GM12878 (cell line): ENCODE measurements around the gene HOXC13. TPM values are rescaled to one million over a fixed set of nuclear protein-coding genes. Genes with fewer than 3 reads are reported as not detected.

Experiments
- ATAC-seq: fragments of 200-7000 bp; cut with Tn5 transposase; 3 replicates; pipeline ENCODE4 v1.9.1; 2020; ENCODE audit warnings: mild to moderate bottlenecking, moderate library complexity
- BruUV-seq: library from RNA; stranded (reverse); fragments of 400-500 nt; replicated peaks from 2 replicates; lab custom pipeline; 2021; lab: Mats Ljungman, UMichigan
- CTCF ChIA-PET: fragments of 300-600 bp; sonication (Branson Sonifier 250); formaldehyde crosslinking; extraction: SDS; loops from one replicate; lab custom pipeline; 2021; ENCODE audit warnings: inconsistent platforms; lab: Yijun Ruan, JAX
- POLR2A ChIA-PET: fragments of 350-600 bp; formaldehyde crosslinking; extraction: SDS; loops from one replicate; lab custom pipeline; 2021; ENCODE audit warnings: inconsistent platforms; lab: Charles Lee
- RAD21 ChIA-PET: fragments of 300-600 bp; sonication (Branson Sonifier 250); formaldehyde crosslinking; loops from one replicate; lab custom pipeline; 2023; ENCODE audit warnings: antibody characterized with exemption; ENCODE audit not compliant: unreplicated experiment; lab: Charles Lee
- SMC1A ChIA-PET: fragments of 300-600 bp; sonication (Branson Sonifier 250); formaldehyde crosslinking; loops from one replicate; lab custom pipeline; 2023; ENCODE audit not compliant: unreplicated experiment, uncharacterized antibody; lab: Charles Lee
- DNase-seq: peaks from one replicate; pipeline ENCODE4 v3.0.0-alpha.2; 2011; ENCODE audit warnings: low read depth, low spot score
- FAIRE-seq: peaks from 3 replicates; lab custom pipeline; 2011; peaks lifted over from hg19 to GRCh38; lab: Jason Lieb, UNC
- H2AFZ ChIP-seq: 2 replicates; pipeline ENCODE4 v1.6.0; 2011; ENCODE audit warnings: low read depth, low read length, control low read depth; ENCODE audit not compliant: control insufficient read depth
- H3K27ac ChIP-seq: 2 replicates; pipeline ENCODE4 v1.5.1; 2011; ENCODE audit warnings: control low read depth; ENCODE audit not compliant: control insufficient read depth, insufficient read depth
- H3K27me3 ChIP-seq, 2 experiments: replicated peaks in 1 of 2; 2 replicates each; pipeline versions ENCODE4 v1.6.0 to v1.6.1; 2011; ENCODE audit warnings: low read length in 1 of 2; ENCODE audit not compliant: control insufficient read depth in 2 of 2, insufficient read depth in 2 of 2
- H3K36me3 ChIP-seq, 2 experiments: 2 replicates each; pipeline ENCODE4 v1.5.1; 2011; ENCODE audit warnings: low read length in 1 of 2; ENCODE audit not compliant: control insufficient read depth in 2 of 2, insufficient read depth in 2 of 2
- H3K4me1 ChIP-seq: 2 replicates; pipeline ENCODE4 v1.6.1; 2011; ENCODE audit warnings: mild to moderate bottlenecking, low read length, moderate library complexity, mixed read lengths; ENCODE audit not compliant: control insufficient read depth, insufficient read depth
- H3K4me2 ChIP-seq: 2 replicates; pipeline ENCODE4 v1.6.0; 2011; ENCODE audit warnings: control low read depth; ENCODE audit not compliant: control insufficient read depth, insufficient read depth
- H3K4me3 ChIP-seq: fragments of 200-600 bp; sonication (generic); 2 replicates; pipeline ENCODE4 v1.5.1; 2016
- H3K79me2 ChIP-seq: 2 replicates; pipeline ENCODE4 v1.6.0; 2011; ENCODE audit warnings: low read length; ENCODE audit not compliant: control insufficient read depth, insufficient read depth
- H3K9ac ChIP-seq: 2 replicates; pipeline ENCODE4 v1.8.0; 2011; ENCODE audit warnings: low read length, control low read depth, mixed read lengths; ENCODE audit not compliant: control insufficient read depth, insufficient read depth
- H3K9me3 ChIP-seq: replicated peaks from 3 replicates; pipeline ENCODE4 v1.5.1; 2011; ENCODE audit warnings: mild to moderate bottlenecking, low read length; ENCODE audit not compliant: control insufficient read depth, insufficient read depth
- H4K20me1 ChIP-seq: 2 replicates; pipeline ENCODE4 v1.6.0; 2011; ENCODE audit not compliant: control insufficient read depth, insufficient read depth
- ASH2L ChIP-seq: fragments of 300-600, 200-600 bp; sonication (generic); IDR thresholded peaks from 2 replicates; pipeline ENCODE4 v1.6.1; 2017; ENCODE audit warnings: low read depth, mild to moderate bottlenecking, borderline replicate concordance
- BMI1 ChIP-seq: fragments of 450-650 bp; IDR thresholded peaks from 2 replicates; pipeline ENCODE4 v1.6.1; 2016; ENCODE audit warnings: mild to moderate bottlenecking, moderate library complexity, borderline replicate concordance
- EED ChIP-seq: sonication (generic); IDR thresholded peaks from 2 replicates; pipeline ENCODE4 v1.6.1; 2016; ENCODE audit warnings: antibody characterized with exemption, low read depth
- ETV6 ChIP-seq, 2 experiments: fragments of 450-650 bp in 1 of 2; IDR thresholded peaks in 1 of 2; conservative IDR thresholded peaks in 1 of 2; 2 replicates each; pipeline ENCODE4 v1.6.1; 2014; ENCODE audit warnings: antibody characterized with exemption in 1 of 2, borderline replicate concordance in 1 of 2, low read depth in 1 of 2, mild to moderate bottlenecking in 1 of 2, moderate library complexity in 1 of 2
- EZH2 ChIP-seq: IDR thresholded peaks from 2 replicates; pipeline ENCODE4 v1.6.1; 2012; ENCODE audit warnings: low read depth, mild to moderate bottlenecking, control low read depth, inconsistent platforms, low read length, borderline replicate concordance; ENCODE audit not compliant: control insufficient read depth
- FOXM1 ChIP-seq: IDR thresholded peaks from 2 replicates; pipeline ENCODE4 v1.6.1; 2012; ENCODE audit warnings: low read depth, mild to moderate bottlenecking, inconsistent platforms, low read length, moderate library complexity
- IKZF1 ChIP-seq: fragments of 450-650 bp; conservative IDR thresholded peaks from 2 replicates; pipeline ENCODE4 v1.6.1; 2017; ENCODE audit warnings: antibody characterized with exemption, mild to moderate bottlenecking
- MEF2B ChIP-seq: fragments of 450-650 bp; IDR thresholded peaks from 2 replicates; pipeline ENCODE4 v1.6.1; 2018; ENCODE audit warnings: mild to moderate bottlenecking, moderate library complexity; ENCODE audit not compliant: partially characterized antibody, poor library complexity, severe bottlenecking
- NBN ChIP-seq: fragments of 450-650 bp; IDR thresholded peaks from 2 replicates; pipeline ENCODE4 v1.6.1; 2016
- NR2C2 ChIP-seq: IDR thresholded peaks from 2 replicates; pipeline ENCODE4 v1.6.1; 2011; ENCODE audit warnings: borderline replicate concordance, low read depth; ENCODE audit not compliant: control insufficient read depth, insufficient read length
- POU2F2 ChIP-seq: IDR thresholded peaks from 3 replicates; pipeline ENCODE4 v1.6.1; 2011; ENCODE audit warnings: low read depth, mild to moderate bottlenecking, low read length, borderline replicate concordance
- RAD21 ChIP-seq: IDR thresholded peaks from 2 replicates; pipeline ENCODE4 v1.6.1; 2011; ENCODE audit warnings: mild to moderate bottlenecking, low read depth, low read length, moderate library complexity; ENCODE audit not compliant: insufficient read depth
- RUNX3 ChIP-seq: IDR thresholded peaks from 2 replicates; pipeline ENCODE4 v1.6.1; 2012; ENCODE audit warnings: low read length, inconsistent platforms
- SIX5 ChIP-seq: IDR thresholded peaks from 2 replicates; pipeline ENCODE4 v1.6.1; 2011; ENCODE audit warnings: mild to moderate bottlenecking, low read depth, low read length, moderate library complexity; ENCODE audit not compliant: severe bottlenecking
- SMC3 ChIP-seq: IDR thresholded peaks from 2 replicates; pipeline ENCODE4 v1.6.1; 2011; ENCODE audit warnings: low read length, improper control_type of control experiment, borderline replicate concordance
- TCF12 ChIP-seq: IDR thresholded peaks from 2 replicates; pipeline ENCODE4 v1.6.1; 2011; ENCODE audit warnings: low read depth, mild to moderate bottlenecking, low read length
- WGBS: methylation state at CpG from one replicate; pipeline ENCODE4 v1.1.6; 2016; ENCODE audit warnings: low lambda C conversion rate; ENCODE audit not compliant: insufficient replicate concordance, insufficient coverage; ENCODE audit errors: missing lambda C conversion rate; 5-methylcytosine and 5-hydroxymethylcytosine counted together
- in situ Hi-C: fragments of 300-500 bp; cut with MboI; formaldehyde crosslinking; loops from 9 replicates; pipeline ENCODE4 v1.14.3; 2018; ENCODE audit warnings: mixed read lengths
- intact Hi-C: fragments of 100-400 bp; cut with micrococcal nuclease; formaldehyde crosslinking; loops from one replicate; pipeline ENCODE4 v1.14.2; 2022; ENCODE audit not compliant: unreplicated experiment
- polyA plus RNA-seq, 11 experiments: library from polyadenylated mRNA; depleted of rRNA in 4 of 11; unstranded in 6 of 11; stranded (reverse) in 5 of 11; fragments of >200 nt; fragmentation: Nextera tagmentation in 4 of 11; fragmentation: Illumina TruSeq in 1 of 11; extraction: Ambion mirVana in 4 of 11; extraction: Trizol in 1 of 11; gene quantifications; 1 replicate in 1 of 11; 2 replicates in 10 of 11; pipeline versions ENCODE4 v1.2.1 to v1.2.3, GENCODE V29; 2011 to 2016; ENCODE audit warnings: inconsistent platforms in 2 of 11, missing spikeins in 2 of 11, low read depth in 1 of 11
- total RNA-seq, 4 experiments: library from RNA; depleted of rRNA in 3 of 4; stranded (reverse); fragments of >200 nt in 3 of 4; fragmentation: Illumina TruSeq in 1 of 4; extraction: Trizol in 1 of 4; gene quantifications; 2 replicates each; pipeline versions ENCODE4 v1.2.1 to v1.2.3, GENCODE V29; 2013 to 2021
- TF ChIP-seq, protein P1 (sequence below), 3 experiments: IDR thresholded peaks in 2 of 3; conservative IDR thresholded peaks in 1 of 3; 2 replicates each; pipeline ENCODE4 v1.5.1; 2011; ENCODE audit warnings: low read depth in 3 of 3, low read length in 3 of 3, mild to moderate bottlenecking in 3 of 3, control low read depth in 2 of 3, moderate library complexity in 2 of 3, inconsistent platforms in 1 of 3, mixed read lengths in 1 of 3; ENCODE audit not compliant: control insufficient read depth in 2 of 3, insufficient read depth in 1 of 3; ENCODE audit errors: extremely low read depth in 1 of 3
- TF ChIP-seq, protein P2 (sequence below): fragments of 450-650 bp; IDR thresholded peaks from 2 replicates; pipeline ENCODE4 v1.6.1; 2017; ENCODE audit warnings: low read depth, mild to moderate bottlenecking, moderate library complexity

Gene HOXC13
- total and polyA plus RNA-seq, 10 of the 15 experiments (the other 5 are each of a cell fraction or from before 2014, with no cell fraction given), result not detected

DNA sequence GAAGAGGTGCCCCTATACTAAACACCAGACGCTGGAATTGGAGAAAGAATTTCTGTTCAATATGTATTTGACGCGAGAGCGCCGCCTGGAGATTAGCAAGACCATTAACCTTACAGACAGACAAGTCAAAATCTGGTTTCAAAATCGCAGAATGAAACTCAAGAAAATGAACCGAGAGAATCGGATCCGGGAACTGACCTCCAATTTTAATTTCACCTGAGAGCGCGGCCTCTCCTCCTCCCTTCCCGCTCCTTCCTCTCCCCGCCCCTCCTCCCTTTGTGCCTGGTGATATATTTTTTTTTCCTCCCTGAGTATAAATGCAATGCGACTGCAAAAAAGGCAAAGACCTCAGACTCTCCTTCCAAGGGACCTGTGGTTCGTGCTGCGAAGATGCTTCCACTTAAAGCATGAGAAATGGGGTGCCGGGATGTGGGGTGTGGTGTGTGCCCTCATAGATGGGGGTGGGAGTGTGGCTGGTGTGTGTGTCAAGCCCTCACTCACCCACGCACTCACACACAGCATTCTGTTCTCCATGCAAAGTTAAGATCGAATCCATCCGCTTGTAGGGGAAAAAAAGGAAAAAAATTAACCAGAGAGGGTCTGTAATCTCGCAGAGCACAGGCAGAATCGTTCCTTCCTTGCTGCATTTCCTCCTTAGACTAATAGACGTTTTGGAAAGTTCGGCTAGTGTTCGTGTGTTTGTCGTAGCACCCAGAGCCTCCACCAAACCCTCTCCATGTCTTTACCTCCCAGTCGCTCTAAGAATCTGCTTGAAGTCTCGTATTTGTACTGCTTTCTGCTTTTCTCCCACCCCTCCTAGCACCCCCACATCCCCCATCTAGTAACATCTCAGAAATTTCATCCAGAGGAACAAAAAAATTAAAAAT lies 50.8 kb downstream of the HOXC13 start:
- Histone ChIP-seq H3K9me3 (no peaks in the 10 kb centered on the region), H3K27me3 (peaks cover 38 to 60% of the 10 kb centered on the region in 2 experiments), H3K4me1 (peaks cover 10% of the 10 kb centered on the region), H3K4me2 (peak overlapping the region; percentile 75), H2AFZ (no peak overlapping the region), H3K9ac (no peak overlapping the region), H3K4me3 (no peak overlapping the region; the same call in 1 of the 2 replicates), H3K27ac (no peak overlapping the region), H3K36me3 (no peaks in the 10 kb centered on the region), H3K79me2 (no peaks in the 10 kb centered on the region), H4K20me1 (peaks cover 3% of the 10 kb centered on the region; the same call in 1 of the 2 replicates)
- FAIRE-seq (peak; percentile 76), DNase-seq (peak; percentile 34), ATAC-seq (peak; percentile 63)
- SMC1A ChIA-PET, result no interaction called here
- CTCF ChIA-PET, result interaction anchor here (0.8 to 5.5 kb wide), 13 partner anchors 32 to 289 kb away, joined by 3 to 54 read pairs (median 5); no protein-coding TSS in a partner anchor
- POLR2A ChIA-PET, result interaction anchor here (1.0 kb wide), 1 partner anchor 11 kb away, joined by 3 read pairs; the partner anchor contains the start of gene HOXC9
- no TSS peak for BruUV-seq
- 6% methylated on average over 28 of the region's 28 CpGs for WGBS
- RAD21 ChIA-PET, result interaction anchor here (1.0 to 2.0 kb wide), 4 partner anchors 11 to 199 kb away, joined by 3 to 5 read pairs (median 4); partner anchors contain the start of genes HOXC9 and SMUG1
- in situ Hi-C loops (no loop called here), intact Hi-C loops (loop anchor here (5.0 to 10.0 kb wide), 3 partner anchors 195 to 285 kb away; no protein-coding TSS in a partner anchor)
- TF ChIP-seq SMC3 (peak; percentile 48; the same call in 1 of the 2 replicates), EZH2 (0 out of 2 replicates have a peak, but pooled peaks have one; percentile 29), SIX5 (peak; percentile 11), RUNX3 (no peak), ASH2L (no peak), ETV6 (conservative IDR thresholded peaks at IDR 0.05 in 1 of 2, IDR thresholded peaks at IDR 0.05 in 1 of 2; ENCODE audit: borderline replicate concordance in 1 of 2, low read depth in 1 of 2) (0 out of 4 replicates have a peak, but pooled peaks of 1 of the 2 experiments have one; percentile 11), TCF12 (no peak), IKZF1 (peak; percentile 35; the same call in 1 of the 2 replicates), RAD21 (peak; percentile 49), POU2F2 (0 out of 3 replicates have a peak, but pooled peaks have one; percentile 34), FOXM1 (0 out of 2 replicates have a peak, but pooled peaks have one; percentile 37), NR2C2 (no peak), EED (0 out of 2 replicates have a peak, but pooled peaks have one; percentile 29), MEF2B (no peak), NBN (0 out of 2 replicates have a peak, but pooled peaks have one; percentile 23), BMI1 (0 out of 2 replicates have a peak, but pooled peaks have one; percentile 31)
- TF ChIP-seq, protein P1, sequence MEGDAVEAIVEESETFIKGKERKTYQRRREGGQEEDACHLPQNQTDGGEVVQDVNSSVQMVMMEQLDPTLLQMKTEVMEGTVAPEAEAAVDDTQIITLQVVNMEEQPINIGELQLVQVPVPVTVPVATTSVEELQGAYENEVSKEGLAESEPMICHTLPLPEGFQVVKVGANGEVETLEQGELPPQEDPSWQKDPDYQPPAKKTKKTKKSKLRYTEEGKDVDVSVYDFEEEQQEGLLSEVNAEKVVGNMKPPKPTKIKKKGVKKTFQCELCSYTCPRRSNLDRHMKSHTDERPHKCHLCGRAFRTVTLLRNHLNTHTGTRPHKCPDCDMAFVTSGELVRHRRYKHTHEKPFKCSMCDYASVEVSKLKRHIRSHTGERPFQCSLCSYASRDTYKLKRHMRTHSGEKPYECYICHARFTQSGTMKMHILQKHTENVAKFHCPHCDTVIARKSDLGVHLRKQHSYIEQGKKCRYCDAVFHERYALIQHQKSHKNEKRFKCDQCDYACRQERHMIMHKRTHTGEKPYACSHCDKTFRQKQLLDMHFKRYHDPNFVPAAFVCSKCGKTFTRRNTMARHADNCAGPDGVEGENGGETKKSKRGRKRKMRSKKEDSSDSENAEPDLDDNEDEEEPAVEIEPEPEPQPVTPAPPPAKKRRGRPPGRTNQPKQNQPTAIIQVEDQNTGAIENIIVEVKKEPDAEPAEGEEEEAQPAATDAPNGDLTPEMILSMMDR (IDR thresholded peaks at IDR 0.05 in 2 of 3, conservative IDR thresholded peaks at IDR 0.05 in 1 of 3; ENCODE audit: control insufficient read depth in 2 of 3, extremely low read depth in 1 of 3, insufficient read depth in 1 of 3, low read depth in 3 of 3, low read length in 3 of 3), result peak; percentile 61 to 81 (median 73)
- TF ChIP-seq, protein P2, sequence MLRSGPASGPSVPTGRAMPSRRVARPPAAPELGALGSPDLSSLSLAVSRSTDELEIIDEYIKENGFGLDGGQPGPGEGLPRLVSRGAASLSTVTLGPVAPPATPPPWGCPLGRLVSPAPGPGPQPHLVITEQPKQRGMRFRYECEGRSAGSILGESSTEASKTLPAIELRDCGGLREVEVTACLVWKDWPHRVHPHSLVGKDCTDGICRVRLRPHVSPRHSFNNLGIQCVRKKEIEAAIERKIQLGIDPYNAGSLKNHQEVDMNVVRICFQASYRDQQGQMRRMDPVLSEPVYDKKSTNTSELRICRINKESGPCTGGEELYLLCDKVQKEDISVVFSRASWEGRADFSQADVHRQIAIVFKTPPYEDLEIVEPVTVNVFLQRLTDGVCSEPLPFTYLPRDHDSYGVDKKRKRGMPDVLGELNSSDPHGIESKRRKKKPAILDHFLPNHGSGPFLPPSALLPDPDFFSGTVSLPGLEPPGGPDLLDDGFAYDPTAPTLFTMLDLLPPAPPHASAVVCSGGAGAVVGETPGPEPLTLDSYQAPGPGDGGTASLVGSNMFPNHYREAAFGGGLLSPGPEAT, result 0 out of 2 replicates have a peak, but pooled peaks have one; percentile 26
